Liver (tissue), 3 donors: ENCODE data around the gene TECPR1.

Experiments used
- CTCF ChIP-seq: fragments of 150-350 bp; IDR thresholded peaks from 2 replicates; pipeline ENCODE4 v1.5.1; 2017; ENCODE audit warnings: improper control_type of control experiment, low read depth, low read length; ENCODE audit not compliant: missing input control
- SP1 ChIP-seq: IDR thresholded peaks from 2 replicates; pipeline ENCODE4 v1.6.1; 2018; ENCODE audit warnings: antibody characterized with exemption, mild to moderate bottlenecking
- donor health status: healthy.
- donor health status: healthy.

GRCh38 chr7:98211221-98211675, 40.8 kb downstream of the TECPR1 start, which contains the start of gene BHLHA15:
- TF ChIP-seq CTCF (no peak), SP1 (no peak)
